Stimulated activated naive CD8-positive, alpha-beta T cell treated with anti-CD3 and anti-CD28 coated beads, Interleukin-15, Interleukin-2, amounts not matched to agents 100 U/mL and 50 U/mL, for 24 hours (primary cell): ENCODE data around the gene SPRY4.
"Not testable (repeated sequence)": the region's sequence is repeated elsewhere in the genome, so short reads cannot be mapped to it uniquely, and the experiment has no call there.

Experiments
- ATAC-seq: fragments of 150-1000 bp; cut with Tn5 transposase; one replicate; pipeline ENCODE4 v1.10.0; 2021
- DNase-seq: peaks from one replicate; pipeline ENCODE4 v3.0.0; 2021

The SPRY4 gene

GRCh38 chr5:142324871-142325724, at the start of gene SPRY4:
Gene SPRY4 (minus strand): TSS chr5:142325021. CDS start chr5:142315108, 9,913 bp downstream.
- ATAC-seq (peak; percentile 85), DNase-seq (peak; percentile 90)

- ATAC-seq: no peak
- DNase-seq: no peak
Measured at GRCh38 chr5:142368529-142368928, 43.7 kb upstream of the SPRY4 start.

GRCh38 chr5:142366007-142366406, 41.2 kb upstream of the SPRY4 start:
- ATAC-seq (no peak), DNase-seq (no peak)

GRCh38 chr5:142364251-142365145, 39.7 kb upstream of the SPRY4 start:
- no peak for DNase-seq
- ATAC-seq: no peak

- no peak for DNase-seq
- no peak for ATAC-seq
Measured at GRCh38 chr5:142363619-142363963, 38.8 kb upstream of the SPRY4 start.

GRCh38 chr5:142362193-142362592, 37.4 kb upstream of the SPRY4 start:
- DNase-seq, ATAC-seq: not testable (repeated sequence)

- DNase-seq: peak; percentile 34
- no peak for ATAC-seq
Measured at GRCh38 chr5:142360607-142361120, 35.8 kb upstream of the SPRY4 start.

GRCh38 chr5:142360051-142360498, 35.3 kb upstream of the SPRY4 start:
- DNase-seq: no peak
- no peak for ATAC-seq

- ATAC-seq (no peak), DNase-seq (no peak)
Measured at GRCh38 chr5:142358648-142359047, 33.8 kb upstream of the SPRY4 start.

- DNase-seq (no peak), ATAC-seq (no peak)
Measured at GRCh38 chr5:142358121-142358520, 33.3 kb upstream of the SPRY4 start.

GRCh38 chr5:142357469-142358090, 32.8 kb upstream of the SPRY4 start:
- ATAC-seq: no peak
- peak; percentile 14 for DNase-seq

- DNase-seq (peak; percentile 91), ATAC-seq (peak; percentile 83)
Measured at GRCh38 chr5:142356716-142357468, 32.1 kb upstream of the SPRY4 start.

- no peak for ATAC-seq
- no peak for DNase-seq
Measured at GRCh38 chr5:142356349-142356715, 31.5 kb upstream of the SPRY4 start.

GRCh38 chr5:142353071-142353472, 28.3 kb upstream of the SPRY4 start:
- ATAC-seq: no peak
- DNase-seq: no peak

- no peak for ATAC-seq
- DNase-seq: no peak
Measured at GRCh38 chr5:142350021-142350420, 25.2 kb upstream of the SPRY4 start.

GRCh38 chr5:142346706-142347105, 21.9 kb upstream of the SPRY4 start:
- no peak for ATAC-seq
- DNase-seq: no peak

GRCh38 chr5:142344915-142345314, 20.1 kb upstream of the SPRY4 start:
- not testable (repeated sequence) for ATAC-seq, DNase-seq

GRCh38 chr5:142343531-142343930, 18.7 kb upstream of the SPRY4 start:
- DNase-seq: no peak
- ATAC-seq: no peak

GRCh38 chr5:142342128-142342981, 17.5 kb upstream of the SPRY4 start:
- ATAC-seq (no peak), DNase-seq (no peak)

GRCh38 chr5:142339781-142340180, 15.0 kb upstream of the SPRY4 start:
- ATAC-seq (no peak), DNase-seq (no peak)

- DNase-seq (no peak), ATAC-seq (no peak)
Measured at GRCh38 chr5:142334538-142334937, 9.7 kb upstream of the SPRY4 start.
